Neural cell (in vitro differentiated cells): Measurements from ENCODE around the gene MACROH2A2. TPM values are rescaled to one million over a fixed set of nuclear protein-coding genes. Genes with fewer than 3 reads are reported as not detected.

Experiments
- H2AFZ ChIP-seq: fragments of 200-600, 300-800 bp; sonication (generic), shearing (Covaris generic); 2 replicates; pipeline ENCODE4 v1.6.0; 2014; ENCODE audit warnings: low read depth, mild to moderate bottlenecking, antibody characterized with exemption, low read length, moderate library complexity
- H3F3A ChIP-seq: fragments of 200-600 bp; shearing (Covaris generic); 2 replicates; pipeline ENCODE4 v1.6.1; 2016; ENCODE audit warnings: mild to moderate bottlenecking, moderate library complexity, mixed read lengths, antibody characterized with exemption, low read length; ENCODE audit not compliant: insufficient read depth, poor library complexity, severe bottlenecking
- H3K27ac ChIP-seq: fragments of 200-600, 300-800 bp; sonication (generic), shearing (Covaris generic); 2 replicates; pipeline ENCODE4 v1.5.1; 2014; ENCODE audit warnings: mild to moderate bottlenecking, low read length, moderate library complexity
- H3K27me3 ChIP-seq: fragments of 300-800, 200-600 bp; sonication (generic), shearing (Covaris generic); 2 replicates; pipeline ENCODE4 v1.6.0; 2014; ENCODE audit warnings: mild to moderate bottlenecking, low read depth, low read length, moderate library complexity; ENCODE audit not compliant: insufficient read depth
- H3K36me3 ChIP-seq: fragments of 300-800, 200-600 bp; sonication (generic), shearing (Covaris generic); 2 replicates; pipeline ENCODE4 v1.5.1; 2014; ENCODE audit warnings: mild to moderate bottlenecking, antibody characterized with exemption, low read length, moderate library complexity; ENCODE audit not compliant: insufficient read depth
- H3K4me2 ChIP-seq: fragments of 300-800, 200-600 bp; sonication (generic), shearing (Covaris generic); 2 replicates; pipeline ENCODE4 v1.6.0; 2014; ENCODE audit warnings: mild to moderate bottlenecking, low read length
- H3K4me3 ChIP-seq: fragments of 300-800, 200-600 bp; sonication (generic), shearing (Covaris generic); 2 replicates; pipeline ENCODE4 v1.5.1; 2014; ENCODE audit warnings: mild to moderate bottlenecking, low read length, moderate library complexity
- H3K79me2 ChIP-seq: fragments of 200-600 bp; shearing (Covaris generic); replicated peaks from 2 replicates; pipeline ENCODE4 v1.6.0; 2014; ENCODE audit warnings: mild to moderate bottlenecking, low read length, moderate library complexity; ENCODE audit not compliant: insufficient read depth
- H3K9ac ChIP-seq: fragments of 300-800, 200-600 bp; sonication (generic), shearing (Covaris generic); 2 replicates; pipeline ENCODE4 v1.6.1; 2016; ENCODE audit warnings: mild to moderate bottlenecking, low read length, mixed read lengths
- H3K9me2 ChIP-seq: fragments of 200-600 bp; shearing (Covaris generic); 2 replicates; pipeline ENCODE4 v1.6.1; 2016; ENCODE audit warnings: mild to moderate bottlenecking, low read length, mixed read lengths; ENCODE audit not compliant: insufficient read depth
- H3K9me3 ChIP-seq: fragments of 200-600, 300-800 bp; sonication (generic), shearing (Covaris generic); 2 replicates; pipeline ENCODE4 v1.6.1; 2016; ENCODE audit warnings: mild to moderate bottlenecking, mixed run types, low read length, moderate library complexity, mixed read lengths
- H4K20me1 ChIP-seq: fragments of 200-600 bp; shearing (Covaris generic); 2 replicates; pipeline ENCODE4 v1.6.1; 2016; ENCODE audit warnings: mild to moderate bottlenecking, mixed run types; ENCODE audit not compliant: insufficient read depth
- CTCF ChIP-seq: fragments of 450-650 bp; IDR thresholded peaks from 2 replicates; pipeline ENCODE4 v1.5.1; 2014; ENCODE audit warnings: antibody characterized with exemption, mild to moderate bottlenecking, moderate library complexity; ENCODE audit not compliant: poor library complexity, severe bottlenecking
- EP300 ChIP-seq: fragments of 450-650 bp; conservative IDR thresholded peaks from 2 replicates; pipeline ENCODE4 v1.6.1; 2014; ENCODE audit warnings: antibody characterized with exemption, mild to moderate bottlenecking, moderate library complexity; ENCODE audit not compliant: poor library complexity, severe bottlenecking
- EZH2 ChIP-seq: fragments of 200-600, 300-800 bp; shearing (Covaris generic), sonication (generic); IDR thresholded peaks from 2 replicates; pipeline ENCODE4 v1.6.1; 2014; ENCODE audit warnings: antibody characterized with exemption, low read length, borderline replicate concordance, mild to moderate bottlenecking; ENCODE audit not compliant: insufficient read depth, poor library complexity, severe bottlenecking
- MXI1 ChIP-seq: fragments of 450-650 bp; conservative IDR thresholded peaks from 2 replicates; pipeline ENCODE4 v1.6.1; 2014; ENCODE audit warnings: antibody characterized with exemption, mild to moderate bottlenecking; ENCODE audit not compliant: poor library complexity, severe bottlenecking
- POLR2AphosphoS5 ChIP-seq: IDR thresholded peaks from 2 replicates; pipeline ENCODE4 v1.6.1; 2012
- RAD21 ChIP-seq: fragments of 450-650 bp; conservative IDR thresholded peaks from 2 replicates; pipeline ENCODE4 v1.6.1; 2014; ENCODE audit warnings: antibody characterized with exemption, mild to moderate bottlenecking, moderate library complexity
- REST ChIP-seq: IDR thresholded peaks from 2 replicates; pipeline ENCODE4 v1.6.1; 2012; ENCODE audit warnings: borderline replicate concordance
- SMC3 ChIP-seq: fragments of 450-650 bp; conservative IDR thresholded peaks from 2 replicates; pipeline ENCODE4 v1.6.1; 2014; ENCODE audit warnings: antibody characterized with exemption, mild to moderate bottlenecking, moderate library complexity; ENCODE audit not compliant: poor library complexity
- TAF1 ChIP-seq: IDR thresholded peaks from 2 replicates; pipeline ENCODE4 v1.6.1; 2012; ENCODE audit warnings: low read depth
- polyA minus RNA-seq: library from RNA; depleted of rRNA, polyadenylated mRNA; stranded (reverse); fragments of >200 nt; gene quantifications from 2 replicates; pipeline ENCODE4 v1.2.3, GENCODE V29; 2014
- polyA plus RNA-seq: library from polyadenylated mRNA; depleted of rRNA; stranded (reverse); fragments of >200 nt; gene quantifications from 2 replicates; pipeline ENCODE4 v1.2.3, GENCODE V29; 2014

MACROH2A2 gene
- polyA plus RNA-seq = 173 and 177 TPM in 2 replicates
- polyA minus RNA-seq = 153 and 155 TPM in 2 replicates

GRCh38 chr10:70052462-70053217 lies at the start of gene MACROH2A2:
MACROH2A2 (plus strand) TSS chr10:70052846; CDS start chr10:70075659, 22,813 bp downstream.
- Histone ChIP-seq H3F3A (no peaks in the 10 kb centered on the region), H3K9me3 (no peaks in the 10 kb centered on the region), H4K20me1 (no peaks in the 10 kb centered on the region), H3K9me2 (no peaks in the 10 kb centered on the region), H3K27ac (peak within 1 kb of the TSS; percentile 93), H3K4me3 (peak within 1 kb of the TSS; percentile 90), H3K27me3 (no peaks in the 10 kb centered on the region), H3K4me2 (peak within 1 kb of the TSS; percentile 18), H3K79me2 (peaks cover 63% of the 10 kb centered on the region), H3K36me3 (no peaks in the 10 kb centered on the region), H2AFZ (peak within 1 kb of the TSS; percentile 89), H3K9ac (peak within 1 kb of the TSS; percentile 99)
- TF ChIP-seq CTCF = peak; percentile 74
- TF ChIP-seq POLR2AphosphoS5 = peak; percentile 91
- peak; percentile 54 for TF ChIP-seq MXI1
- TF ChIP-seq SMC3 = peak; percentile 55
- TF ChIP-seq TAF1 = peak; percentile 90
- TF ChIP-seq EP300 = peak; percentile 51
- no peak for TF ChIP-seq EZH2
- TF ChIP-seq REST = peak; percentile 92
- TF ChIP-seq RAD21 = peak; percentile 60

DNA sequence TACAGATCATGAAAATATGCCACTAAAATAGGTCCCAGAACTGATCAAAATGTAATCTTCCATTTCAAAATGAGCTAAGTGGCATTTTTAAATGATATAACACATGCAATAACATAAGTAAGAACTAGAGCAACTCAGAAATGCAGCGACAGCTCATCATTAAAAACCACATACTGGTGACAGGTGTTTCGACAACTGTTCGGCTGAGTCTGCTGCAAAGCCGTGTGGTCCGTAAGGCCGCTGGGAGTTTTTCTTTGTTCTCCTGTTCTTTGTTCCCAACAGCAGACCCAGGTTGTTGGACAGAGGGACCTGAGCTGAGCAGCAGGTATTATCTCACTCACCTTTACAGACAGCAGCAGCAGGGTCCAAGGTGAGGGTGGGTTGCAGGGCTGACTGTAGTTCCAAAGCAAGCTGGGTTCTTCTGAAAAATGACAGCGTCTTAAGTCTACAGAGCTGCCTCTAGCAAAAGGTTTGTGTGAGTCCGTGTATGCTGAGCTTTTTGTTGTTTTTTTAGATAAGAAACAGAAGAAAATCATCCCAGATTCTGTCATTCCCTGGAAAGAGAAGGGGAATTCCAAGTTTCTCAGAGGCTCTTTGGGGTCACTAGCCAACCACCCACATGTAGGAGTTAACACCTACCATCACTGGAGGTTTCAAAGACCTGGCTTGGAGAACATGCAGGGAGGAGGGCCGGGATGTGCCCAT lies 45.4 kb upstream of the MACROH2A2 start:
- Histone ChIP-seq H3K27ac (peak overlapping the region; percentile 18), H3K9me3 (no peaks in the 10 kb centered on the region), H3K27me3 (no peaks in the 10 kb centered on the region), H4K20me1 (no peaks in the 10 kb centered on the region), H3K4me3 (no peak overlapping the region), H2AFZ (no peak overlapping the region), H3K79me2 (no peaks in the 10 kb centered on the region), H3K36me3 (no peaks in the 10 kb centered on the region), H3K4me2 (no peak overlapping the region), H3F3A (no peaks in the 10 kb centered on the region), H3K9me2 (no peaks in the 10 kb centered on the region), H3K9ac (no peak overlapping the region)
- no peak for TF ChIP-seq RAD21
- peak; percentile 24 for TF ChIP-seq POLR2AphosphoS5
- no peak for TF ChIP-seq CTCF
- no peak for TF ChIP-seq EZH2
- TF ChIP-seq REST = no peak
- TF ChIP-seq EP300 = peak; percentile 25
- no peak for TF ChIP-seq SMC3
- no peak for TF ChIP-seq MXI1
- no peak for TF ChIP-seq TAF1
